ENCODE data around the gene MALAT1. TPM values are rescaled to one million over a fixed set of nuclear protein-coding genes. Genes with fewer than 3 reads are reported as not detected.

Gene MALAT1
- total and polyA plus RNA-seq, 10 of the 15 experiments (the other 5 are each of a cell fraction or from before 2014, with no cell fraction given), result 448 to 8,160 (median 2,019) TPM

GRCh38 chr11:65504674-65505465, 6.0 kb downstream of the MALAT1 start (continued):
- TF ChIP-seq PRDM15 (CRISPR knock-in tag; IDR thresholded peaks at IDR 0.05) (peak; percentile 41), POLR2AphosphoS2 (IDR thresholded peaks at IDR 0.05; ENCODE audit: low read depth, low read length) (peak; percentile 27; the same call in 1 of the 2 replicates), SRF (IDR thresholded peaks at IDR 0.05; ENCODE audit: low read depth in 2 of 2, low read length in 2 of 2) (no peak), ZBTB4 (CRISPR knock-in tag; IDR thresholded peaks at IDR 0.05) (no peak), MLLT1 (IDR thresholded peaks at IDR 0.05) (0 out of 2 replicates have a peak, but pooled peaks have one; percentile 33), STAT3 (IDR thresholded peaks at IDR 0.05; ENCODE audit: low read depth, low read length) (no peak), MTA2 (IDR thresholded peaks at IDR 0.05; ENCODE audit: low read depth) (no peak), NFIC (IDR thresholded peaks at IDR 0.05; ENCODE audit: low read depth, low read length) (peak; percentile 28; the same call in 1 of the 2 replicates), E4F1 (IDR thresholded peaks at IDR 0.05; ENCODE audit: borderline replicate concordance, partially characterized antibody) (no peak), CEBPB (IDR thresholded peaks at IDR 0.05; ENCODE audit: borderline replicate concordance in 1 of 2, low read depth in 2 of 2, low read length in 2 of 2) (0 out of 4 replicates have a peak, but pooled peaks of 1 of the 2 experiments have one; percentile 20), POU2F2 (IDR thresholded peaks at IDR 0.05; ENCODE audit: borderline replicate concordance, low read depth, low read length) (peak; percentile 71; the same call in 2 of the 3 replicates), RELB (IDR thresholded peaks at IDR 0.05; ENCODE audit: low read depth) (no peak), RFX5 (IDR thresholded peaks at IDR 0.05; ENCODE audit: low read depth, low read length) (no peak), EP300 (IDR thresholded peaks at IDR 0.05; ENCODE audit: borderline replicate concordance in 1 of 2, control insufficient read depth in 1 of 2, low read depth in 2 of 2, low read length in 2 of 2) (no peak)

Measured in GM12878 (cell line).